ENCODE data around the gene OR6V1.
"Not testable (repeated sequence)": the region's sequence is repeated elsewhere in the genome, so short reads cannot be mapped to it uniquely, and the experiment has no call there.

OR6V1 gene

DNA sequence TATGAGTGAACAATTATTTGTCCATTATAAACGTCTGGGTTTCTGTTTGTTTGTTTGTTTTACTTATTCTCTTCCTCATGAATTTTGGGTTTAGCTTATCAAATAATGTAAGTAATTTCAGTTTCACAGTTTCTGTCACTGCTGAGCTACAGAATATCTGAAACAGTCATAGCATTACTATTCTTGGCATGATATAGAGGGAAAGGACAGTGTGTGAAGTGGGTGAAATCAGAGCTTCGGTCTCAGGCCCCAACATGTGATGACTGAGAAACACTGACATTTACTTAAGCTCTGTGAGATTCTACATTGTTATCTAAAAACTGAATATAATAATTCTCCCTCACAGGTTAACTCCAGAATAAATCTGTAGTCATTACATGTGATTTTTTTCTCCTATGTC lies 8.8 kb upstream of the OR6V1 start:
- DNase-seq, result no peak

DNA sequence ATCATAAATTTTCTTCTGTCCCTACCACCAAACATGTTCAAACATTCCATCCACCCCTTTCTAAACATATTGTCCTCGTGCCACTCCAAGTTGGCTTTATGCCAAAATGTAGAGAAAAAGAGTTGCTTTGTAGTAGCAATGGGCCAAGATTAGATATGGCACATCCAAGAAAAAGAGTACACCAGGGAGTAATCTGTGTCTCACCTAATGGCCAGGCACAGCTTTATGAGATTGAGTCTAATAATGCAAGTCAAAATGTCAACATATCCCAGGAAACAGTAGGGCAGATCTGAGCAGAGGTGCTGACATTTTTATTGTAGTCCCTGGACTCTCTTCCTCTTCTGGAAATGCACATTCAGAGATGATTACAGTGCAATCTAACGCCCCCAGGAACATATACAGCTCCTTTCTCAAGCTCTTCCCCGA lies 5.7 kb upstream of the OR6V1 start:
- DNase-seq, result no peak

DNA sequence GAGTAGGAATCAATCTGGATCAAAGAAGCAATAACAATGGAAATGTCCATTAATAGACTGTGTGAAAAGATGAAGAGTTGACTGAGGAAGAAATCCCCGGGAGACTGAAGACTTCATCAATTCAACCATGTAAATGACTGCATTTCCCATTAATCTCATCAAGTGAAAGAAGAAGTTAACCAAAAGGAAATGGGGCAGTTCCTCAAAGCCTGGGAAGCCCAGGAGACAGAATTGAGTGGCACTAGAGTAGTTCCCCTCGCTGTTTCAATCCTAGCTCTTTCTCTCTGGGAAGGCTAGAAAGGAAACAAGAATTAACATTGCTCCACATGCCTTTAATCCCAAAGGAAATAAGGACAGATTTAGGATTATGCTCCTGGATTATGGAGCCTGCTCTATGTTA lies 4.8 kb upstream of the OR6V1 start:
- DNase-seq, result no peak

DNA sequence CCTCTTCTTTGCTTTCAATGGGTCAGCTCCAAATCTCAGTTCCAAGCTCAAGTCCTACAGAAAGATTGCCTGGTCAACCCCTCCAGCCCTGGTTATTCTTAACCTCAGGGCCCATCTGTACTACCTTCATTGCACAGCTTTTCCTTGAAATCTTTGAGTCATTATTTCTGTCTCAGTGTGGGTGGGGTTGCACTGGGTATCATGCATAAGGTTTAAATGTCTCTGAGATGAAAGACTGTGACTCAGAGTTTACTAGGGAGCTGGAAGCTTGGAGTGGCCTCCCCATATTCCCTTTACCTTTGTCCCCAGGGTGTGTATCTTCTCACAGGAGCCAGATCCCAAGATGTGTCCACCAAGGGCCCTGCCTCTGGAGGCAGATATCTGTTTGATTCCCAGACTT lies 3.3 kb upstream of the OR6V1 start:
- no peak for DNase-seq

DNA sequence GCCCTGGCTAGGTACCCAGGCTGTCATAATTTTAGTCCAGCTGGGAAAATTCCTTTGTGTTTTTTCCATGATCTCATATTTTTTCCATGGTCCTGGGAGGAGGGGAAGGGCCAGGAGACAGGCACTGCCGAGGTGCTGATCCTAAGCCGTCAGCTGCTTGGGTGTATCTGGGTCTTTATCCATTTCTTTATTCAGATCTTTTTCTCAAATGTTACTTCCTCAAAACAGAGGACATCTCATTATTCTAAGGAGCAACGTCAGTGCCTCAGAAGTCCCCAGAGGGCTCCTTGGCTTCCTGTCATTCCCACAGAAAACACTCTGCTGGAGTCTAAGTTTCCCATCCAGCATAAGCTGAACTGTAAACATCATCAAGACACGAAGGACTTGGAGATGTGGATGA lies 2.8 kb upstream of the OR6V1 start:
- no peak for DNase-seq

DNA sequence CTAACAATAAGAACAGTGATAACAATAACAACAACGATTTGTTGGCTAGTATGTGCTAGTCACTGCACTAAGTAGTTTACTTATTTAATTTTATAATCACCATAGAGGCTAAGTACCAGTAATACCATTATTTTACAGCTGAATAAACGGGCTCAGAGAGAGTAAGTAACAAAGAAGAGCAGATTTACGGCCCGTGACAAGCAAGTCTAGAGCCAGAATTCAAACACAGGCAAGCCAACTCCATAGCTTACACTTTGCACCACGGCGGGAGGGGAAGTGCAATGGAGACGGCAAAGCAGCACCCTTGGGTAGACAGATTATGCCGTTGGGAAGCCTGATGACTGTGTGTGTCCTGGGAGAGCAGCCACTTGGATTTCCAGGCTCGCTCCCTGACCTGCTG lies 1.2 kb upstream of the OR6V1 start:
- no peak for DNase-seq

DNA sequence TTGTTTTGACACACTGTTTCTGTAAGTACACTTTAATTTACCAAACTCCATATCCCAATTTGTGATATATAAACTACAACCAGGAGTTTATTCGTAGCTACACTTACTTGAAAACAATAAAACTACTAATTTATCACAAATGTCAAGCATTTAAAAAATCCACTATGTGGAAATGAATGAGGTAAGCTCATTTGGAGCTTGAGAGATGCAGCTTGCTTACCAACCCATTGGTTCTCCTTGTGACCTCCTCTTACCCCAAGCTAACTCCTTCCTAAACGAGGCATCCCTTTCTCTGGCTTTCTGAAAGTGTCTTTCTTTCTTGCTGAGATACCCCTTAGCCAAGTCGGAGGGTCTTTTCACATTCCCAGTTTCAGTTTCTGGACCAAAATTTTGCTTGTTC lies 2.5 kb downstream of the OR6V1 start:
- DNase-seq, result no peak

DNA sequence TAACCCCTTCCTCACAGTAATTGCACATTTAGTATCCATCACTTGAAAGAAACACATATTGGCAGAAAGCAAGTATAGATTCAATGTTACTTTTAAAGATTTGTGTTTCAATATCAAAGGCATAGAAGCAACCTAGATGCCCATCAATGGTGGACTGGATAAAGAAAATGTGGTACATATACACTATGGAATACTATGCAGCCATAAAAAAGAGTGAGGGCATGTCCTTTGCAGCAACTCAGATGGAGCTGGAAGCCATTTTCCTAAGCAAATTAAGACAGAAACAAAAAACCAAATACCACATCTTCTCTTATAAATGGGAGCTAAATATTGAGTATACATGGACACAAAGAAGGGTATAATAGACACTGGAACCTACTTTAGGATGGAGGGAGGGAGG lies 3.6 kb downstream of the OR6V1 start:
- no peak for DNase-seq

DNA sequence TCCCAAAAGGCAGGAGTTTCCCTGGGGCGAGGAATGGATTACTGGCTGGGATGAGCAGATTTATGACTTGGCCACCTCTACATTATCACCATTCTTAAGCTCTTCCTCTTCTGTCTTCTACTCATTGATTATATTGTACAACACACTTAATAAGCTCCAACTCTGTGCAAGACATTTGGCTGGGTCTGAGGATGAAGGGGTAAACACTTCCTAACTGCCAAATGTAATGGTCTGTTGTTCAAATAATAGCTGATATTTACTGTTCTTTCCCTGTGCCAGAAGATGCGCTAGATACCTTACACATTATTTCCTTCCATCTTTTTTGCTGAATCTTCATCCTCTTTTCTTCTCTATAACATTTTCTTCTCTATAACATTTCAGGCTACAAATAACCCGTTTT lies 11.6 kb downstream of the OR6V1 start:
- no peak for DNase-seq

DNA sequence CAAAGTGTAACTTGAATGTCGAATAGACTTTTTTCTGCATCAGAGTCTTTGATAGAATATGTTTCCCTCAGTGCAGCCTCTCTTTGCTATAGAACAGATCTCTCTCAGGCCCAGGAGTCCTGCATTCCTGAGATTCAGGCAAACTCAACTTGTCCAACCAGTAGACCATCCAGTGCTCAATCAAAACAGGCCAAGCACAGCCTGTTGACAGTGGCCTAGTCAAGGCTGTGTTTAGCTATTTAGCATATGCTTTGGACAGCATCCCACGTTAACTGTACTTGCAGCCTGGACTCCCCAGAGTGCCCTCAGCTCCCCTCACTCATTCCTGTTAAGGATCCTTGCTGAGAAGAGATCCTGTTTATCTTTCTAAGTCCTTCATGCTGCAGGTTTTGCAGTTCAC lies 16.3 kb downstream of the OR6V1 start:
- DNase-seq, result no peak

DNA sequence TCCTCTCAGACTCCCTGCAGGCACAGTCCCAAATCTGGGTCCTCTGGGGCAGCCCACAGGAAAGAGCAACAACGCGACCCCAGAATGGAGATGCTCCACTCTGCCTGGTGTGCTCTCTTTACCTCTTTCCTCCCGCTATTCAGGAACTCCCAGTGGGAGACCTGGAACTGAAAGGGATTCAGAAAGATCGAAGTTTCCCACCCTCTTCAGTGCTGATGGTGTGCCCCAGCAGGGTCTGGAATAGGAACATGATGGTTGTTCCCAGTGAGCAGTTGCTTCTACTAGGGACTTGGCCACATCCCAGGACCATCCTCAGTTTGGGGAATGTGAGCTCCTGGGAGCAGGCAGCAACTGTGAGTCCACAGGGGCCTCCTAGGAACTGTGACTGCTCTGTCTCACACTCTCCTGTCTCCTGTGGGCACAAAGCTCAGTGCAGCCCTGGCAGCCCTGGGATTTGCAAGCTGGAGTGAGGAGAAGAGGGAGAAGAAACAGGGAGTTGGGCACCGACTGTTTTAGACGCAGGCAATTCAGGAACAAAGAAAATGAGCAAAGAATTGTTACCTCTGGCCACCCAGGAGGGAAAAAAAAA lies 17.9 kb downstream of the OR6V1 start:
- DNase-seq, result no peak

DNA sequence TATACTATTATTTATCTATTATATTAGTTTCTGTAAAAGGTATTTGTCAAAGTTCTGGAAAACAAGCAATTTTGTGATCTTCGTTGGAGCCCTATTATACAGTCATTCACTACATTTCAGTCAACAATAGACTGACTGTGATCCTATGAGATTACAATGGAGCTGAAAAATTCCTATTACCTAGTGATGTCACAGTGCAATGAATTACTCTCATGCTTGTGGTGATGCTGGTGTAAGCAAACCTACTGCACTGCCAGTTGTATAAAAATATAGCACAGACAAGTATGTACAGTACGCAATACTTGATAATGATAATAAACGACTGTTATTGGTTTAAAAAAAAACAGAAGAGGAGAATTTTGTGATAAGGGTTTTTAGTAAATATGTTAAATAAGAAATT lies 21.4 kb downstream of the OR6V1 start:
- no peak for DNase-seq

DNA sequence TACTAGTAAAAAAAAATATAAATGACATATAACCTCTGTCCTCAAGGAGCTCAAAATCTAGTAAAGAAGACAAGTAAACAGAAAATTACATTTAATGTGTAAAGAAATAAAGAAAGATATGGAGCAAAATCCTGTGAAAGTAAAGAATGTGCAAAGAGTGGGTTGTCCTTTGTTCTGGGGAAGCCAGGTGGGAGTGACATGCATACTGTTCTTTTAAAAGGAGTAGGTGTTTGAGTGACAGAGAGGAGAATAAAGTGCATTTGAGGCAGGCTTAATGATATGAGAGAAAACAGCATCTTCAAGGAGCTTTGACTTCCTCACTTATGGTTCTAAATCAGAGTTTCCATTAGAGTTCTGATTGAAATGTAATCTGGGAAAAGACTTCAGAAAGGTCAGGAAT lies 22.0 kb downstream of the OR6V1 start:
- no peak for DNase-seq

DNA sequence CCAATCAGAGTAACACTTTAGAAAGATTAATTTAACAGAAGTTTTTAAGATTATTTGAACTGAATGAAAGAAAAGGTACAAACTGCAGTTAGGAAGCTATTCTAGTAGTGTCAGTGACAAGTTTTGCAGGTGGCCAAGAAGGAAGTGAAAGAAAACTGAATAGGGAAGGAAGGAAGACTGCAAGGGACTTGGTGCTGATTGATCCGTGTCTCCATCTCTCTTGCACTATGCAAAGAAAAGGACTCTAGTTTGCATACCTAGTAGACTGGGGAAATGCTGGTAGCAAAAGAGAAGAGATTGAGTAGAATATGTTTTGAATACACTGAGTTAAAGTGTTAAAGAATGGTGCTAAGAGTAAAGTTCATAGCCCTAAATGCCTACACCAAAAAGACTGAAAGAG lies 33.0 kb downstream of the OR6V1 start:
- DNase-seq, result no peak

DNA sequence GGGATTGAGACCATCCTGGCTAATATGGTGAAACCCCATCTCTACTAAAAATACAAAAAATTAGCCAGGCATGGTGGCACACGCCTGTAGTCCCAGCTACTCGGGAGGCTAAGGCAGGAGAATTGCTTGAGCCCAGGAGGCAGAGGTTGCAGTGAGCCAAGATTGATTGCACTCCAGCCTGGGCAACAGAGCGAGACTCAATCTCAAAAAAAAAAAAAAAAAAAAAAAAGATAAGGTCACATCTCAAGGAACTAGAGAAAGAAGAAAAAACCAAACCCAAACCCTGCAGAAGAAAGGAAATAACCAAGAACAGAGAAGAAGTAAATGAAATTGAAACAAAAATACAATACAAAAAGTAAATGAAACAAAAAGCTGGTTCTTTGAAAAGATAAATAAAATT lies 33.5 kb downstream of the OR6V1 start:
- DNase-seq, result not testable (repeated sequence)

DNA sequence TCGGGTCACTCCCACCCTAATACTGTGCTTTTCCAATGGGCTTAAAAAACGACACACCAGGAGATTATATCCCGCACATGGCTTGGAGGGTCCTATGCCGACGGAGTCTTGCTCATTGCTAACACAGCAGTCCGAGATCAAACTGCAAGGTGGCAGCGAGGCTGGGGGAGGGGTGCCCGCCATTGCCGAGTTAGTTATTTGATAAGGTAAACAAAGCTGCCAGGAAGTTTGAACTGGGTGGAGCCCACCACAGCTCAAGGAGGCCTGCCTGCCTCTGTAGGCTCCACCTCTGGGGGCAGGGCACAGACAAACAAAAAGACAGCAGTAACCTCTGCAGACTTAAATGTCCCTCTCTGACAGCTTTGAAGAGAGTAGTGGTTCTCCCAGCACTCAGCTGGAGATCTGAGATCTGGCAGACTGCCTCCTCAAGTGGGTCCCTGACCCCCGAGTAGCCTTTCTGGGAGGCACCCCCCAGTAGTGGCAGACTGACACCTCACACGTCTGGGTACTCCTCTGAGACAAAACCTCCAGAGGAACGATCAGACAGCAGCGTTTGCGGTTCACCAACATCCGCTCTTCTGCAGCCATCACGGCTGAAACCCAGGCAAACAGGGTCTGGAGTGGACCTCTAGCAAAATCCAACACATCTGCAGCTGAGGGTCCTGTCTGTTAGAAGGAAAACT lies 36.5 kb downstream of the OR6V1 start:
- DNase-seq, result not testable (repeated sequence)

DNA sequence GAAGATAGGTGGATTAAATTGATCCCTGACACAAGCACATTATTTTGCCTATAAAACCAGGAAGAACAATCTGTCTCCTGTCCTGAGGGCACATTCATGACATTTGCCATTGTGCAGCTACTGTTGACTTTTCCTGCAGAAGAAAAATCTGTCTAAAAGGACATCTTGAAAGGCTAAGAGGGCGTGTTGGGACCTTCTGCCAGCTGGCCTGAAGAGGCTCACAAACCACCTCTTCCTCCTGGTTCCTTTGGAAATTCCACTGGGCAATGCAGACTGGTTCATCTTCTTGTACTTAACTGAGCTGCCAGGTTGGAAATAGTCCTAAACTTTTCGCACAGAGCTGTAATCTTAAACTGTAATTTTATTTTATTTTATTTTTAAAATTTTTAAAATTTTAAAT lies 44.0 kb downstream of the OR6V1 start:
- DNase-seq, result no peak

DNA sequence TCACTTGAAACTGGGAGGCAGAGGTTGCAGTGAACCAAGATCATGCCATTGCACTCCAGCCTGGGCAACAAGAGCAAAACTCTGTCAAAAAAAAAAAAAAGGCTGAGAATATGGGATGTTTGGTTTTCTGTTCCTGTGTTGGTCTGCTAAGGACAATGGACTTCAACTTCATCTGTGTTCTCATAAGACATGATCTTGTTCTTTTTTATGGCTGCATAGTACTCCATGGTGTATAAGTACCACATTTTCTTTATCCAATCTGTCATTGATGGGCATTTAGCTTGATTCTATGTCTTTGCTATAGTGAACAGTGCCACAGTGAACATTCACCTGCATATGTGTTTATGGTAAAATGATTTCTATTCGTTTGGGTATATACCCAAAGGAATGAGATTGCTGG lies 47.4 kb downstream of the OR6V1 start:
- not testable (repeated sequence) for DNase-seq

Measured in activated gamma-delta T cell (primary cell).